GM19193 (cell line): ENCODE data around the gene MAP3K15.

Experiments used
- POLR2A ChIP-seq: IDR thresholded peaks from 4 replicates; pipeline ENCODE4 v1.6.1; 2011; ENCODE audit not compliant: insufficient read depth, insufficient read length; ENCODE audit errors: extremely low read depth

MAP3K15 gene

GRCh38 chrX:19462879-19463278 lies 52.4 kb downstream of the MAP3K15 start:
- TF ChIP-seq POLR2A = no peak

GRCh38 chrX:19462231-19462630 lies 53.1 kb downstream of the MAP3K15 start:
- no peak for TF ChIP-seq POLR2A

GRCh38 chrX:19457662-19458061 lies 57.6 kb downstream of the MAP3K15 start:
- TF ChIP-seq POLR2A = no peak

- TF ChIP-seq POLR2A = no peak
Measured at GRCh38 chrX:19448077-19448476, 67.2 kb downstream of the MAP3K15 start.

GRCh38 chrX:19446397-19446796 lies 68.9 kb downstream of the MAP3K15 start:
- no peak for TF ChIP-seq POLR2A

GRCh38 chrX:19443869-19444526 lies 71.3 kb downstream of the MAP3K15 start:
- no peak for TF ChIP-seq POLR2A

GRCh38 chrX:19440713-19441112 lies 74.6 kb downstream of the MAP3K15 start:
- TF ChIP-seq POLR2A = no peak

- no peak for TF ChIP-seq POLR2A
Measured at GRCh38 chrX:19410259-19410658, 105.0 kb downstream of the MAP3K15 start.

GRCh38 chrX:19403696-19404095 lies 111.6 kb downstream of the MAP3K15 start:
- TF ChIP-seq POLR2A = no peak

GRCh38 chrX:19392703-19393102 lies 122.6 kb downstream of the MAP3K15 start:
- TF ChIP-seq POLR2A = no peak

GRCh38 chrX:19392078-19392477 lies 123.2 kb downstream of the MAP3K15 start:
- TF ChIP-seq POLR2A = no peak

GRCh38 chrX:19389227-19389845 lies 126.0 kb downstream of the MAP3K15 start:
- no peak for TF ChIP-seq POLR2A

- TF ChIP-seq POLR2A = no peak
Measured at GRCh38 chrX:19388741-19389140, 126.6 kb downstream of the MAP3K15 start.

GRCh38 chrX:19388064-19388679 lies 127.1 kb downstream of the MAP3K15 start:
- no peak for TF ChIP-seq POLR2A

GRCh38 chrX:19386679-19387078 lies 128.6 kb downstream of the MAP3K15 start:
- TF ChIP-seq POLR2A = no peak

GRCh38 chrX:19382555-19383145 lies 132.7 kb downstream of the MAP3K15 start:
- TF ChIP-seq POLR2A = no peak
